ENCODE data around the gene LYST.
"Not testable (repeated sequence)": the region's sequence is repeated elsewhere in the genome, so short reads cannot be mapped to it uniquely, and the experiment has no call there.

The LYST gene, protein sequence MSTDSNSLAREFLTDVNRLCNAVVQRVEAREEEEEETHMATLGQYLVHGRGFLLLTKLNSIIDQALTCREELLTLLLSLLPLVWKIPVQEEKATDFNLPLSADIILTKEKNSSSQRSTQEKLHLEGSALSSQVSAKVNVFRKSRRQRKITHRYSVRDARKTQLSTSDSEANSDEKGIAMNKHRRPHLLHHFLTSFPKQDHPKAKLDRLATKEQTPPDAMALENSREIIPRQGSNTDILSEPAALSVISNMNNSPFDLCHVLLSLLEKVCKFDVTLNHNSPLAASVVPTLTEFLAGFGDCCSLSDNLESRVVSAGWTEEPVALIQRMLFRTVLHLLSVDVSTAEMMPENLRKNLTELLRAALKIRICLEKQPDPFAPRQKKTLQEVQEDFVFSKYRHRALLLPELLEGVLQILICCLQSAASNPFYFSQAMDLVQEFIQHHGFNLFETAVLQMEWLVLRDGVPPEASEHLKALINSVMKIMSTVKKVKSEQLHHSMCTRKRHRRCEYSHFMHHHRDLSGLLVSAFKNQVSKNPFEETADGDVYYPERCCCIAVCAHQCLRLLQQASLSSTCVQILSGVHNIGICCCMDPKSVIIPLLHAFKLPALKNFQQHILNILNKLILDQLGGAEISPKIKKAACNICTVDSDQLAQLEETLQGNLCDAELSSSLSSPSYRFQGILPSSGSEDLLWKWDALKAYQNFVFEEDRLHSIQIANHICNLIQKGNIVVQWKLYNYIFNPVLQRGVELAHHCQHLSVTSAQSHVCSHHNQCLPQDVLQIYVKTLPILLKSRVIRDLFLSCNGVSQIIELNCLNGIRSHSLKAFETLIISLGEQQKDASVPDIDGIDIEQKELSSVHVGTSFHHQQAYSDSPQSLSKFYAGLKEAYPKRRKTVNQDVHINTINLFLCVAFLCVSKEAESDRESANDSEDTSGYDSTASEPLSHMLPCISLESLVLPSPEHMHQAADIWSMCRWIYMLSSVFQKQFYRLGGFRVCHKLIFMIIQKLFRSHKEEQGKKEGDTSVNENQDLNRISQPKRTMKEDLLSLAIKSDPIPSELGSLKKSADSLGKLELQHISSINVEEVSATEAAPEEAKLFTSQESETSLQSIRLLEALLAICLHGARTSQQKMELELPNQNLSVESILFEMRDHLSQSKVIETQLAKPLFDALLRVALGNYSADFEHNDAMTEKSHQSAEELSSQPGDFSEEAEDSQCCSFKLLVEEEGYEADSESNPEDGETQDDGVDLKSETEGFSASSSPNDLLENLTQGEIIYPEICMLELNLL (N-terminal part only)

GRCh38 chr1:235866205-235866912 is at the start of gene LYST:
LYST (minus strand) TSS chr1:235866906; CDS start chr1:235830417, 36,489 bp downstream.
- peak; percentile 87 for DNase-seq

GRCh38 chr1:235915489-235915888 is 48.8 kb upstream of the LYST start:
- DNase-seq = not testable (repeated sequence)

DNA sequence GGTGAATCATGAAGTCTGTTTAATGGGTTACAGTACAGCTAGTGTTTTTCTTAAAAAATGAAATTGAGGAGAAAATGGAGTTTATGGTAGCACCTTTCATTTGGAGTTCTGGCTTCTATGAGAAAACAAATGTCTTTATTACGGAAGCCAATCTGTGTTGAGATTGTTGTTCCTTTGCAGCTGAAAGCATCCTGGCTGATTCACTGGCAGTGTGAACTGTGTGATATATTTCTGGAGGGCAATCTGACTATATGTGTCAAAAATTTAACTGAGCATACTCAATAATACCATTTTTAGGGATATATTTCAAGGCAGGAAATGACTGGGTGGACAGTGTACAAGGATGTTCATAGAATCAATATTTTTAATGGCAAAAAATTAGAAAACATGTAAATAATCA is 46.6 kb upstream of the LYST start:
- DNase-seq = no peak

- DNase-seq = no peak
Measured at GRCh38 chr1:235911876-235912275, 45.2 kb upstream of the LYST start.

DNA sequence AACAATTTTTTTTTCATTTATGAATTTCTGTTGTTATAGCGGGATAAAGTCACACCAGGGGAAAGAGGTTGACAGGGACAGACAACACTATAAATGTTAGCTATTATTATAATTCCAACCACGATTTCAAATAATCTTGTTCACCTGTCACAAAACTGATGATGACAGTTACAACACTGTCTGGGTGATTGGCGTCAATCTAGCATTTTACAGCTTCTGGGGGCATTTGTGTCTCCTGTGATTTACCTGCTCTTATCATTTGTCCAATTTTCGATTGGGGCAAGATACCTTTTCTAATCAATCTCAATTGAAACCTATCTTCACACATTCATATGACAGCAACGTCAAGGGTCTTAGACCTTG is 44.6 kb upstream of the LYST start:
- DNase-seq = no peak

GRCh38 chr1:235910357-235911299 is 43.9 kb upstream of the LYST start:
- no peak for DNase-seq

DNA sequence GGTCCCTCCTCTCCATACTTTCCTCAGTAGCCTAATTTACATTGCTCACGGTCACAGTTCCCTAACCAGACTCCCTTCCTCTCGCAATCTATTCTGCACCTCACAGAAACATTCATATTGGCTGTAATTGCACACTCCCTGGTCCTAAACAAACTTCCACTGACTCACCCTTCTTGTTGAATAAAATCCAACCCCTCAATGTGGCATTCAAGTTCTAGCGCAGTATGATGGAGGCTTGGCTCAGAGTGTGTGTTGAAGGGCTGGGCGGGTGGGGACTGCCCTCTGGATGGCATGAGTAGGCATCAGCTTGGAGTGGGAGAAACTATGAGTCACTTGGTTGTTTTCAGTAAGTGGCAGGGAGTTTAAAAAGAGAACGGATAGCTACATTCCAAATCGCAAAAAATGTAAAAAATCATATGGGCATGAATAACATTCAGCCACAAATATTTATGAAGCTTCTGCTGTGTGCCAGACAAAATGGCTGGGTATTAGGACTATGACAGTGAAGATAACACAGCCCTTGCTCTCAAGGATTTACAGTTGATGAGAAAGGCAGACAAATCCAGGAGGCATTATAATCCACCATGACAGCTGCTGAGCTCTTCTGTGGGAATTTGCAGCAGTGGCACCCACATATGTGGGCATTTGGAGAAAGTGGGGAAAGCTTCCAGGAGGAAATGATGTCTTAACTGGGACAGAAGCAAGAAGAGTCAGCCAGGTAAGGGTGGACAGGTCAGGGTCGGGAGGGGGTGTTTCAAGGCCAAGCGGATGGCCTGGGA is 42.2 kb upstream of the LYST start:
- no peak for DNase-seq

- no peak for DNase-seq
Measured at GRCh38 chr1:235907897-235908240, 41.2 kb upstream of the LYST start.

- DNase-seq = no peak
Measured at GRCh38 chr1:235907187-235907896, 40.6 kb upstream of the LYST start.

DNA sequence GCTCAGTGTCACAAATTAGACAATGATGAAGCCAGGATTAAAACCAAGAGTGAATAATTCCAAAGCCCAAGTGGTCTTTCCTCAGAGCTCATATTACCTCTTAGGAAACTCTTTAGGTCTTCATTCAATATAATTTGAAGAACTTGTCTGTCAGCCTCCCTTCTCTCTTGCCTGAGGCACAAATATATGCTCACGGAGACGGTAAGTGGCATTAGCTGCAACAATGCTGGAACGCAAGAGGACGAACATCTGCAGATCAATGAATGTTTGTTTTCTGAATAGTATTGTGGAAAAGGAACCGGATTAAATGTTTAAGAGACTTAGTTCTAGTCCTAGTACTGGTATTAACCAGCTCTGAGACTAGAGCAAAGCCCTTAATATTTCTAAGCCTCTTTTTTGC is 39.7 kb upstream of the LYST start:
- no peak for DNase-seq

GRCh38 chr1:235903809-235904208 is 37.1 kb upstream of the LYST start:
- not testable (repeated sequence) for DNase-seq

- no peak for DNase-seq
Measured at GRCh38 chr1:235902677-235903542, 36.2 kb upstream of the LYST start.

- DNase-seq = no peak
Measured at GRCh38 chr1:235901461-235901860, 34.8 kb upstream of the LYST start.

- DNase-seq = no peak
Measured at GRCh38 chr1:235898126-235898525, 31.4 kb upstream of the LYST start.

DNA sequence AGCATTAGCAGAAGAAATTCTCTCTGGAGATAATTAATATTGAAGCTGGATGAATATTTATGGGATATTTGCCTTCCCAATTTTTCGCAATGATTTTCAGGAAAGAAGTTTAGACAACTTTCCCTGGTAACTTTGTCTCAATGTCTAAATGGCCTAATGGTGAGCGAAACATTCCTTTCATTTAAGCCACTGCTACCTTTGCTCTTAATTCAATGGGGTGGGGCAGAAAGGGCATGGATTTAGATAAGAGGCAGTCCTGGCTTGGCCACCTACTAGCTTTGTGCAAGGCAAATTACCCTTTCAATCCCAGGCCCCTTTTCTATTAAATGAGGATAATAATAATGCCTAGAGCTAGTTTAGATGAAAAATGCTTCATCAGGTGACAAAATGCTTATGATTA is 27.1 kb upstream of the LYST start:
- no peak for DNase-seq

GRCh38 chr1:235892734-235893413 is 26.2 kb upstream of the LYST start:
- no peak for DNase-seq

DNA sequence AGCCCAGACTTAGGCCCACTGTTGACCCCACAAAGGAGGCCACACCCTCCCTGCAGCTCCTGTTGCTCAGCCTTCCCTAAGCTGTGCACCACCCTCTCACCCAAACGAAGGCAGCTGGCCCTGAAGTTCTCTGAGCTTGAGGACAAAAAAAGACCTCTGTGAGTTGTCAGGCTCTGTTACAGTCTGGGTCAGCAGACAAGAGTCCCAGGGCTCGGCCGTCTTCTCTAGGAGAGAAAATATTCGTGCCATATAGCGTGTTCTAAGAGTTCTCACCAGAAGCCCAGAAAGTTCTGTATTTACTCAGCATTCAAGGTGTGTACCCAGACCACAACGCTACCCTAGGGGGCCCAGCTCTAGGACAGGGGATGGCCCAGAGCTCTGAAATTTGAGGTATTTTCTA is 25.5 kb upstream of the LYST start:
- no peak for DNase-seq

- DNase-seq = no peak
Measured at GRCh38 chr1:235888119-235888643, 21.5 kb upstream of the LYST start.

Measured in KG1 (cell line).